Activated CD4-positive, alpha-beta T cell treated with anti-CD3 and anti-CD28 coated beads for 1 hour (primary cell): ENCODE results near the gene MT1HL1.
"Not testable (repeated sequence)": the region's sequence is repeated elsewhere in the genome, so short reads cannot be mapped to it uniquely, and the experiment has no call there.

Source experiments
- DNase-seq: peaks from one replicate; pipeline ENCODE4 v3.0.0-alpha.2; 2020

The MT1HL1 gene

DNA sequence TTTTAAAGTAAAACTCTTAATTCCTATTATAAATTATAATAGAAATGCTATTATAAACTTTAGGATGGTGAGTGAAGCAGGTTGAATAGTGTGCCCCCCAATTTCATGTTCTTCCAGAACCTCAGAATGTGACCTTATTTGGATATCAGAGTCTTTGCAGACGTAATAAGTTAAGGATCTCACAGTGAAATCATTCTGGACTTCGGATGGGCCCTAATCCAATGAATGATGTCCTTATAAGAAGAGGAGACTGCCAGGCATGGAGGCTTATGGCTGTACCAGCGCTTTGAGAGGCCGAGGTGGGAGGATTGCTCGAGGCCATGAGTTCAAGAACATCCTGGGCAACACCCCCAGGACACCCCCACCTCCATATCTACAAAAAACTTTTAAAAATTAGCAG, 9.4 kb upstream of the MT1HL1 start:
- DNase-seq = no peak

DNA sequence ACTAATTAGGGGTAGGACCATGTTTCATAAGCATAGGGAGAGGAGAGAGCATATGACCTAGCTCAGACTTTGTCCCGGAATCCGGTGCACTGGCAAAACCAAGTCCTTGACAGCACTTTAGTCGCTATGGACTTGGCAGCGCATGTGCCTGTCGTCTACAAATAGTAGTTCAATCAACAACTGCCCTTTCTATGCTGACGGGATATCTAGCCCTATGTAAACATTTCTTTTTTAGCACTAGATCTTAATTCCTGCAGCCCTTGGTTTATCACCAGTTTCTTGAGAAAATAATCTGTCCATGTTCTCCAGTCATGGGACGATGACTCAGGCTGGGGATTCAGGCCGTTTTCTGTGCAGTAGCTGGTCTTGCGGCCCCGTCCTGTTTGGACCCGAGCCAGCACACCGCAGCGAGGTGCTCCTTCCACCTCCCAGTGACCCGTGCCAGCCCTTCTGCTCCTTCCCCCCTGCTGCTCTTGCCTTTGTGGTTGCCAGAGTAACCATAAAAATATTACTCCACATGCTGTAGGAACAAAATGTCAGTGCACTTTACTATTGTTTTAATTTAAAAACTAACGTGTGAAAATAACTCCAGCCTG, 8.6 kb upstream of the MT1HL1 start:
- no peak for DNase-seq

DNA sequence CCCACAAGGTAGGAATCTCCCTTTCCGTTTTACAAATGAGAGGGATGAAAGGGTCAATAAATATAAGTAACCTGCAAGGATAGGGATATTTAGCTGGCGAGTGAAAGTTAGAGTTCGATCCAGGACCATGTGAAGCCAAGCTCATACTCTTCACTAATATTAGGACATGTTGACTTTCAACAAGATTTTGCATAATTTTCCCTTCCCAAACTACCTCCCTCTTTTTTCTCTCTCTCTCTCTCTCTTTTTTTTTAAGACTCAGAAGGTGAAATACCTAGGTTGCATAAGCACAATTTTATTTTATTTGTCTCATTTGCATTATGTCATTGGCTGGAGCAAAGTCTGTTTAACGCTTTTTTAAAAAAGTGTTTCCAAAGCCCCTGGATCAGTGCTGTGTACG, 8.1 kb upstream of the MT1HL1 start:
- no peak for DNase-seq

DNA sequence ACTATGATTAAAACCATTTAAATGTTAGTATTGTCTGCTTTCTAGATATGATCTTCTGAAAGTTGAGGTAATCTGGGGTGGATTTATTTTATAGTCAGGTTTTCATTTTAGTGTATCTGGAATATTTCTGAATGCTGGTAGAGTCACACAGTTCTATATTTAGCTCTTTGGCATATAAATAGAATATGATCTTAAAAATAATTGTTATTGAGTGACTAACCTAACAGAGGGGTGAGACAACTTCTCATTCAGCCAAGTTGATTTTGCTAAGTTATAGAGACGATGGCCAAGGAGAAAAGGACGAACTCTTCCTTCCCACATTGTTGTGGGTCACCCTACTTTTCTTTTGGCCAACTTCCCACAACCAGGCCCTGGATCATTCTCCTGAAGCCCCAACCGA, 7.2 kb upstream of the MT1HL1 start:
- DNase-seq = no peak

DNA sequence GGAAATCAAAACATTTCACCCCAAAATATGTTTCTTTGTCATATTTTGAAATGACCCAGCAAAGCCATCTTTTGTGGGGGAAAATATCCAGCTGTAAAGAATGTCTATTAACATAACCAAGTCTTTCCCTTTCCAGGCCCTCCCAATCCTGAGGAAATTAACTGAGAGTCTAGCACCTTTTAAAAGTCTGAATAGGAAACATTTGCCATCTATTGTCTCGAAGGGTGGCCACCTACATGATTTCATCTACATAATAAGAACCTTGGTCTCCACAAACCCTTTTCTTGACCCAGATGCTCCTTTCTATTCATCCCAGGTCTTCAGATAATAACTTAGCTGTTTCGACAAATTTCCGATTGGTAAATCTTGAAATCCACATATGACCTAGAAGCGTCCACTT, 5.4 kb upstream of the MT1HL1 start:
- DNase-seq = no peak

DNA sequence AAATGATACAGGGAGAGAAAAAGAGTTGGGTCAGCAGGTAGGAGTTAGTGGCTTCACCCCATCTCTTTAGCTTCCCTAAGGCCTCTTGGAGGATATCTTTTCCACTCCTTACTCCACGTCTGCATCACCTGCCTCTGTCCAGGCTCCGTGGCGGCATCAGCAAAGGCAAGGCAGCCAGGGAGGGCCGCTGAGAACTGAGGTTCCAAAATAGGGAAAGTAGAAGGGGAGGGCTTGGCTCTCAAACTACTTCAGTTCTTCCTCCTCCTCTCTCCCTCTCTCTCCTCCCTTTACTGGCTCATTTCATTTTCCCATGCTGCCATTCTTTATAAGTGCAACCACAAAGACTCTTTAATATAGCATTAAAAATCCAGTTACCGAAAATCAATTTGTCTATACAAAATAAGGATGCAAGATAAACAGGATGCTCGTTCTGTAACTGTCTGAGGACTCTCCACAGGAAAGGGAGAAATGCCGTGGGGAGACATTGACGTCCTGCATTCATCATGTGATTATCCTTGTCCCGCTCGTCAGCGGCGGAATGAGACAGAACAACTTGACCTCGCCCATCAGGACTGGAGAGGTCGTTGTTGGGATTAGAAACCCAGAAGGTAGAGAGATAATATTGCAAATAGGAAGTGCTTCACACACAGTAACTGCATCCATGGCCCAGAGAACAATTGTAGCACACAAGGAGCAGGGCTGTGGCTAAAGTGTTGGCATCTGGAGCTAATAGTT, 3.1 kb upstream of the MT1HL1 start:
- no peak for DNase-seq

DNA sequence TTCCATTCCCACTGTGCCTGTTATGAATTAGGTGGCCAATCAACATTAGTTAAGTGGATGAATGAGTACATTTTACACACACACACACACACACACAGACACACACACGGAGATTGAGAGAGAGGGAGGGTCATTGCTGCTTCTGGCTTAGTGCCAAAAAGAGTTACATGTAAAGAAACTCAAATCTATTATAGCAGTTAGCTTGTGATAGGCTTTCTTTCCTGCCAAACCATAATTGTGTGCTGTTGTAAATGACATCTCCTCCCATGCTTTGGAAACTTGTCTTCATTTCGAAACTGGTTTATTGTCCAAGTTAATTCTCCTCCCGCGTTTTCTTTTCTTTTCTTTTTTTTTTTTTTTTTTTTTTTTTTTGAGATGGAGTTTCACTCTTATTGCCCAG, 1.4 kb upstream of the MT1HL1 start:
- DNase-seq = no peak

DNA sequence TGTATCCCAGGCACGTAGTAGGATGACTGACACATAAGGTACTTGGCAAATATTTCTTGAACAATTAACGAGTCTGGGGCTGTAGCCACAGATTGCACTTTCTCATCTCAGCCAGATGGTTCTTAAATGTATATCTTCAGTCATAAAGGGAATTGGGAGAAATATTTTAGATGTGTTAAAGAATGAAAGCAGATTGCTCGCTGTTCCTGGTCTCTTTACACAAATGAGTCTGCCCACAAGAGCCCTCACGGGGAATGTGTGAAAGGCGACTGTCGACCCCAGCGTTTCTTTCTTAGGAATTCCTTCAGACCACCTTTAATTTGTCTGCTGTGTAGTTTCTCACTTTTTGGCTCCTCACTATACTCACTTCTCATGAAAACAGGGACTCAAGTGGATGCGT, 725 bp downstream of the MT1HL1 start:
- DNase-seq = no peak

DNA sequence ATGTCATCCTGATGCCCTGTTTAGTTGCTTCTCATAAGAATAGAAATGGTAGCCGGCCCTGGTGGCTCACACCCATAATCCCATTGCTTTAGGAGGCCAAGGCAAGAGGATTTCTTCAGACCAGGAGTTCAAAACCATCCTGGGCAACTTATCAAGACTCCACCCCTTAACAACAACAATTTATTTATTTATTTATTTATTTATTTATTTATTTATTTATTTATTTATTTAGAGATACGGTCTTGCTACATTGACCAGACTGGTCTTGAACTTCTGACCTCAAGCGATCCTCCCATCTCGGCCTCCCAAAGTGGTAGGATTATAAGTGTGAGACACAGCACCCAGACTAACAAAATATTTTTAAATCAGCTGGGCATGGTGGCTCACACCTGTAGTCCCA, 4.0 kb downstream of the MT1HL1 start:
- DNase-seq = no peak

DNA sequence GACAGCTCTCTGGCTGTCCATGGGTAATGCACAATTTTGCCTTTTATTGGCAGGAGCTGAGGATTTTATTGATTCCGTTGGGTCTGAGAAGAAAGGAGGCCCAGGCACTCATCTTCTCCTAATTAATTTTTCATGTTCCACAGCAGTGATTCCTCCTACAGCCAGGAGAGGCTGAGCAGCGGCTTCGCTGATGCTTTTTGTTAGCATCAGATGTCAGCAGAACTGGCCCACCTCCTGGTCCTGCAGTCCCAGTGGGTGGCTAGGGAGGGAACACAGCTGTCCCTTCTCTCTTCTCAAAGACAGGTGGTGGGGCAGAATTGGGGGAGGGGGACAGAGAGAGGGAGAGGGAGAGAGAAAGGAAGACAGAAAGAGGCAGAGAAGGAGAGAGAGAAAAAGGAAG, 5.7 kb downstream of the MT1HL1 start:
- no peak for DNase-seq

DNA sequence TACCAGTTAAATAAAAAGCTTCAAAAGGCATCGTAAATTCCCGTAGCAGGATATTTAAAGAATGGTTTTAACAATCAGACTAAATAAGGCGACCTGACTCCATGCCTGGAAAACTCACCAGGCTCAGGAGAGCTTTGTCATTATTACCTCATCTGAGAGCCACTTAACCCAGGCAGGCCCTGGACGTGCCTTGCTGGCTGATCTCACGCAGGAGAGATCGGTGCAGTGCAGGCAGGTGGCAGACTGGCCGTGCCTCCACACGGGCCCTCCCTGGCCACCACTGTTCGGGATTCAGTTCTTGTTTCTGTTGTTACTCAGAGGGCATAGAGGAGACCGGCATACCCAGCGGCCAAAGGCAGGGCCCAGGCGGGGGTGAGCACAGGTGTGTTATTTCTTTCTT, 6.4 kb downstream of the MT1HL1 start:
- DNase-seq = no peak

DNA sequence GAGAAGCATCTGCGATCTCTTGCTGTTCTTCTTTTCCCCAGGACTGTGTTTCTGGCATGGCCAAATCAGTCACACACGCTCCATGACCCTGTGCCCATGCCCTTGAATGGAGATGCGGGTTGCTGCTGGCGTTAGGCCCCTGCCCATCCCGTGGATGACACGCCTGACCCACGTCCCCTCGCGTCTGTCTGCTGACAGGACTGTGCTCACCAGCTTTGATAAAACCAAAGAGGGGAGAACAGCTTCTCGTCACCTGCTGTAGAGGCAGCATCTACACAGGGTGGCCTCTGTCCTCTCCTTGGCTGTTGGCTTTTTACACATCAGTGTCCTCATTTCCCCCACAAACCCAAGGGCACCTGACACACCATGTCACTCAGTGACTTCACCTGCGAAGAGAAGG, 6.9 kb downstream of the MT1HL1 start:
- no peak for DNase-seq

DNA sequence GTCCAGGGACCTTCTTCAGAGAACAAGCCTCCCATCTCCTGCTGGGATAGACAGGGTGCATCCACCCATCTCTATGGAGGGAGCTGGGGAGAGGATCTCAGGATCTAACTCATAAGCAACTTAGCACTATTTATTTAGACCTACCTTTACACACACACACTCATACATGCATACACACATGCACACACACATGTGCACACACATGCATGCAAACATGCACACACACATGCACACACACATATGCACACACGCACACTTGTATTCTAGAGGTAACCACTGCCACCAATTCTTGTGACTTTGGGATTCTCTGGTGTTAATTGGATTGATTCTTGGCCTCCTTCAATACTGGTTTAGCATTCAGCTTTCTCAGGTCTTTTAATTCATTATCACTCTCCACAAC, 9.8 kb downstream of the MT1HL1 start:
- no peak for DNase-seq

DNA sequence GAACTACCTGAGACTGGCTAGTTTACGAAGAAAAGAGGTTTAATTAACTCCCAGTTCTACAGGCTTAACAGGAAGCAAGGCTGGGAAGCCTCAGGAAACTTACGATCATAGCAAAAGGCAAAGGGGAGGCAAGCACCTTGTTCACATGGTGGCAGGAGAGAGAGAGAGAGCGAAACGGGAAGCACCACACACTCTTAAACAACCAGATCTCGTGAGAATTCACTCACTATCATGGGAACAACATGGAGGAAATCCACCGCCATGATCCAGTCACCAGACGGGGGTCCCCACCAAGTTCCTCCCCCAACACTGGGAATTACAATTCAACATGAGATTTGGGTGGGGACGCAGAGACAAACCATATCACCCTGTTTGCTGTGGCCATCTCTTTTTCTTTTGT, 11.8 kb downstream of the MT1HL1 start:
- DNase-seq = no peak

DNA sequence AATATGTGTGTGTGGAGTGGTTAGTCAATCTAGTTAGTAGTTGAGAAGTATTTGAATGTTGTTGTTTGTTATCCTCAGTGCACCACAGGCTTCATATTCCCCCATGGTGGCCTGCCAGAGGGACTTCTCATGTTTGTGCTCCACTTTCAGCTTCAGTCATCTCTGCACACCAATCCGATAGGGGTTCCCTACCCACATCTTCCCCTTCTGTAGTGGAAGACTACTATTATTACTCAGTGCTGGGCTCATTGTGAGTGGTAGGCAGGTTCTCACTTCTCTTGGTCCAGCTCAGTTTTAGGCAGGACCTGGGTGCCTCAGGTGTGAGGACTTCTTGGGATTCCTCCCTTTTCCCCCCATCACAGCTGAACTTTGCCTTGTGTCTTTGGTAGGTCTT, 14.2 kb downstream of the MT1HL1 start:
- DNase-seq = no peak

DNA sequence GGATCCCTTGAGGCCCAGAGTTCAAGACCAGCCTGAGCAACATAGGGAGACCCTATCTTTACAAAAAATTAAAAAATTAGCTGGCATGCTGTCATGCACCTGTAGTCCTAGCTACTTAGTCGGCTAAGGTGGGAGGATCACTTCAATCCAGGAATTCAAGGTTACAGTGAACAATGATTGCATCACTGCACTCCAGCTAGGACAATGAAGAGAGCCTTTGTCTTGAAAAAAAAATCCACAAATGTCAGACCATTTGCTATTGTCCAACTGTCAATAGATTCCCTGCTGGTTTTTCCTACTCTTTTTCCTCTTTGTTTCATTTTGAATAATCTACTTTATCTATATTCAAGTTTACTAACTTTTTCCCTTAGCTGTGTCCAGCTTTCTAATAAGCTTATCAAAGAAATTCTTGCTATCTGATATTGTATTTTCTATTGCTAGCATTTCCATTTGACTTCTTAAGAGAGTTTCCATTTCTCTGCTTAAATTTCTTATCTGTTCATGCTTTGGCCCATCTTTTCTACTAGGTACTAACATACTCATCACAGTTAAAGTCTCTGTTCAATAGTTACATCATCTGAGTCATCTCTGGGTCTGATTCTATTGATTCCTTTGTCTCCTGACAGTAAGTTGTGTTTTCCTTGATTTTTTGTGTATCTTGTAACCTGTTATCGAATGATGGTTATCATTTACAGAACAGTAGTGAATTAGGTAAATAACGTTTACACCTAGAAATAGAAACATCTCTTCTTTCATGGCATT, 14.8 kb downstream of the MT1HL1 start:
- DNase-seq = no peak

DNA sequence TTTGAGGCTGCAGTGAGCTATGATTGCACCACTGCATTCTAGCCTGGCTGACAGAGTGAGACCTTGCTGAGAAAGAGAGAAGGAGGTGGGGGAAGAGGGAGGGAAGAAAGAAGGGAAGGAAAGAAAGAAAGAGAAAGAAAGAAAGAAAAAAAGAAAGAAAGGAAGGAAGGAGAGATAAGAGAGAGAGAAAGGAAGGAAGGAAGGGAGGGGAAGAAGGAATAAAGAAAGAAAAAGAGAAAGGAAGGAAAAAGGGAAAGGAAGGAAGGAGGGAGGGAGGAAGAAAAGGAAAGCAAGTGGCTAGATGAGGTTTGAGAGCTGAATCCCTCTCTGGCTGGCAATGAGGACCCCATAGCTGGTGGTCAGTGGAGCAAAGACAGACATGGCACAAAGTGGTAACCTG, 20.4 kb downstream of the MT1HL1 start:
- no peak for DNase-seq

DNA sequence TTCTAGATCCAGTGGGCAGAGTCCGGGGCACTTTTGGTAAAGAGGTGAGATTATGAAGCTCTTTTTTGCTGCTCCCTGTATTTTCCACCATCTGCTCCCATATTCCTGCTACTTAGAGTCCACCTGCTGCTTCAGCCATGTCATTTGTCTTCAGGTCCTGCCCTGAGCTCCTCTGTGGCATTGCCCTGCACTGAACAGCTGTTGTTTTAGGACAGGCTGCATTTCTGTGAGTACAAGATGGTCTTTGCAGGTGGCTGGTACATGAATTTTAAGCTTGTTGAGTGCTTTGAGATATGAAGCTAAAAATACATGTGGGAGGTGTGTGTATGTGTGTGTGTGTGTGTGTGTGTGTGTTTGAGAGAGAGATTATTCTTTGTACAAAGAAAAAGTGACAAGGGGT, 21.9 kb downstream of the MT1HL1 start:
- DNase-seq = no peak

DNA sequence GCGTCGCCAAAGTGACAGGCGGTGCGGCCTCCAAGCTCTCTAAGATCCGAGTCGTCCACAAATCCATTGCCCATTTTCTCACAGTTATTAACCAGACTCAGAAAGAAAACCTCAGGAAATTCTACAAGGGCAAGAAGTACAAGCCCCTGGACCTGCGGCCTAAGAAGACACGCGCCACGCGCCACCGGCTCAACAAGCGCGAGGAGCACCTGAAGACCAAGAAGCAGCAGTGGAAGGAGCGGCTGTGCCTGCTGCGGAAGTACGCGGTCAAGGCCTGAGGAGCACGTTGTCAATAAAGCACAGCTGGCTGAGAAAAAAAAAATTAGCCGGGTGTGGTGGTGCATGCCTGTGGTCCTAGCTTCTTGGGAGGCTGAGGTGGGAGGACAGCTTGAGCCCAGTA, 22.8 kb downstream of the MT1HL1 start:
- not testable (repeated sequence) for DNase-seq

DNA sequence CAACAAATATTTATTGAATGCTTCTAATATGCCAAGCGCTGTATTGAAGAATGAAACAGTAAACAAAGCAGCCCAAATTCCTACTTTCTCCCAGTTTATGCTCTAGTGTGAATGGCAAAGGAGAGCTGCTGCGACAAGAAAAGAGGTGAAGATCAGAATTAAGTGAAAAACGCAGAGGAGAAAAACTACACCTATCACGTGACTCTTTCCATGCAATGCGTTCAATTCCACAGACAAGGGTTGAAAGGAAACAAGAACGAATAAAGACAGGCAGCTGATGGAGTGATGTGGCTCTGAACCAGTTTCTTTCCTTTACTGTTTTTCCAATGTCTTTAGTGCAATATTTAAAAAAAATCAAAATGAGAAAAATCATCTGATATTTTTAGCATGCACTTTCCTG, 23.6 kb downstream of the MT1HL1 start:
- DNase-seq = no peak

DNA sequence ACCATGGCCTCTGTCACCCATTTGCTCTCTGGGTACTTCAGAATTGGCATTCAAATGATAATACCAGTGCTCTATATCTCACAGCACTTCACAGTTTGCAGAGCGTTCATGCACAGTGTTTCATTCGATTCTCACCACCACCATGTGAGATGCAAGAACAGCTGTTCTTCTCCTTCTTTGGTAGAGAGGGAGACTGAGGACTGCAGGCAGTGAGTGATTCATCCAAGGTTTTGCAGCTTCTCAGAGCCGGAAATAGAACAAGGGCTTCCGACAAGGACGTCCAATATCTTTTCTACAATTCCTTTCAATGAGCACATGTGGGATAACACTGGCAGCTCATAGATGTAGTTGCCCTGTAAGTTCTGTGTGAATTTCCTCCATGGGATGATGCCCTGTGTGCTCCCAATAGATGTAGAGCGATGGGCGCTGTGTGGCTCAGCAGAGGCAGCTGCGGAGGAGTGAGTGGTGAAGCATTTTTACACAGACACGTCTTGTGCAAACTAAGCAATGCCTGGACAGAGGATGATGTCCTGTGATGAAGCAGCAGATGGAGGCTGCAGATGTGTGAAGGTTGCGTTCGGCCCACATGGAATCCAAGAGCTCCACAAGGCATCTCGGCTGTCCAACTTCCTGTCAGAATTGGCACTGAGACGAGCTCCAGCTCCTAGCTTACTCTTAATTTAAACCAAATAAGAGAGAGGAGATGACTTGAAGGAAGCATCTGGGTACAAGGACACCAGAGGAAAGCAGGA, 24.9 kb downstream of the MT1HL1 start:
- no peak for DNase-seq

DNA sequence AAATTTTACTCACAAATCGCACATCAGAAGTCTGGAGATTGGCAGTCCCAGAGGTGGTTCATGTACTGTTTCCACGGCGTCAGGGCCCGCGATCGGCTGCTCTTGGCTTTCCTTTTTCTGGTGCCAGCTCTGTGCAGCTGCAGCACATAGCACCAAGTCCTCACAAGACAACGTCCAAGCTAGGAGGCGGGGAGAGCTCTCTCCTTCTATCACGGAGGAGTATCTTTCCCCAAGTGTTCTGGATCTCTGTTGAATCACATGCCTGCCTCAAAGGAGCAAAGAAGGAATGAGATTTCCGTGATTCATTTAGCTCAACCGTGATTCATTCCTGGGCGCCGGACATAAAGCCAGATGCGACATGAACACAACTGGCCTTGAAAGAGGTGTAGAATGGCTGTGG, 25.5 kb downstream of the MT1HL1 start:
- DNase-seq = no peak

DNA sequence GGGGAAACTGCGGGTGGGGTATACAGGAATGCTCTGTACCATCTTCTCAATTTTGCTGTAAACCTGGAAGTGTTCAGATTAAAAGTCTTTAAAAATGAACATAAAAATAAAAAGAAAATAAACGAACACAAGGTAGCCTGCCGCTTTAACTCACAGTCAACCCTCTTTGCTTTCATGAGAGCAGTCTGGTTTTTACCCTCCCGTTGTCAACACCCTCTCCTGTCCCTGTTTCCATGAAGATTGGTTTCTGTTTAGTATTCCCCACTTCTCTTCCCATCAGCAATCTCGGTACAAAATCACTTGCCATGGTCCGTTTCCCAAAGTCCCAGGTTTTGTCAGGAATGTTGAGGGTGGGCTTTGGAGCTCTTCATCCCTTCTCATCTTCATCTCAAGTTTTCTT, 28.8 kb downstream of the MT1HL1 start:
- DNase-seq = no peak

DNA sequence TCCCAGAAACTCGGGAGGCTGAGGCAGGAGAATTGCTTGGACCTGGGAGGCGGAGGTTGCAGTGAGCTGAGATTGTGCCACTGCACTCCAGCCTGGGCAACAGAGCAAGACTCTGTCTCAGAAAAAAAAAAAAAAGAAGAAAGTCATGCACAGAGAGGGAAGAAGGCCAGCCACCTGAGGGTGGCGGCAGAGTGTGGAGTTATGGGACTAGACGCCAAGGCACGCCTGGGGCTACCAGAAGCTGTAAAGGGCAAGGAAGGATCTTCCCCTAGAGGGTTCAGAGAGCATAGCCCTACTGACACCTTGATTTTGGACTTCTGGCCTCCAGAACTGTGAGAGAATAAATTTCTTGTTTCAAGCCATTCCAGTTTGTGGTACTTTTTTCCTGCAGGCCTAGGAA, 30.2 kb downstream of the MT1HL1 start:
- DNase-seq = not testable (repeated sequence)
